ENCODE results near the gene MCCC1. TPM values are rescaled to one million over a fixed set of nuclear protein-coding genes. Genes with fewer than 3 reads are reported as not detected.
A peak's percentile ranks its signal among the peaks of the same experiment; 100 is the strongest.

Gene MCCC1
- total RNA-seq = 10 to 100 TPM; 30.7 to 30.9 TPM

- H3K36me3 Mint-ChIP-seq (ENCODE audit: low read depth) = peaks cover 13% of the 10 kb centered on the region
- H3K27me3 Mint-ChIP-seq = no peaks in the 10 kb centered on the region
- peaks cover 21% of the 10 kb centered on the region for H3K4me1 Mint-ChIP-seq
- peak; percentile 99 for ATAC-seq (replicated peaks)
- H3K9me3 Mint-ChIP-seq = no peaks in the 10 kb centered on the region
- peak within 1 kb of the TSS; percentile 95 for H3K4me3 Mint-ChIP-seq
- H3K27ac Mint-ChIP-seq = peak within 1 kb of the TSS; percentile 98
These were observed at the start of gene MCCC1 for GRCh38 chr3:183099026-183099837. Gene MCCC1 (minus strand): TSS chr3:183099496. CDS start chr3:183099440, 56 bp downstream.

- ATAC-seq (replicated peaks) = no peak
- Mint-ChIP-seq H3K4me3 (no peak overlapping the region), H3K36me3 (ENCODE audit: low read depth) (no peaks in the 10 kb centered on the region), H3K27ac (no peak overlapping the region), H3K27me3 (no peaks in the 10 kb centered on the region), H3K4me1 (no peaks in the 10 kb centered on the region), H3K9me3 (no peaks in the 10 kb centered on the region)
These were observed 48.8 kb upstream of the MCCC1 start for GRCh38 chr3:183148056-183148455.

- no peak overlapping the region for H3K4me3 Mint-ChIP-seq
- H3K27ac Mint-ChIP-seq = no peak overlapping the region
- no peaks in the 10 kb centered on the region for H3K36me3 Mint-ChIP-seq (ENCODE audit: low read depth)
- H3K9me3 Mint-ChIP-seq = no peaks in the 10 kb centered on the region
- H3K27me3 Mint-ChIP-seq = no peaks in the 10 kb centered on the region
- no peaks in the 10 kb centered on the region for H3K4me1 Mint-ChIP-seq
- no peak for ATAC-seq (replicated peaks)
These were observed 45.1 kb upstream of the MCCC1 start for GRCh38 chr3:183144363-183144762.

GRCh38 chr3:183142199-183142598 lies 42.9 kb upstream of the MCCC1 start:
- Mint-ChIP-seq H3K36me3 (ENCODE audit: low read depth) (no peaks in the 10 kb centered on the region), H3K27ac (no peak overlapping the region), H3K4me3 (no peak overlapping the region), H3K9me3 (no peaks in the 10 kb centered on the region), H3K4me1 (no peaks in the 10 kb centered on the region), H3K27me3 (no peaks in the 10 kb centered on the region)
- no peak for ATAC-seq (replicated peaks)

- no peaks in the 10 kb centered on the region for H3K27me3 Mint-ChIP-seq
- peaks cover 18% of the 10 kb centered on the region for H3K36me3 Mint-ChIP-seq (ENCODE audit: low read depth)
- no peak overlapping the region for H3K27ac Mint-ChIP-seq
- no peak overlapping the region for H3K4me3 Mint-ChIP-seq
- no peaks in the 10 kb centered on the region for H3K4me1 Mint-ChIP-seq
- ATAC-seq (replicated peaks) = no peak
- H3K9me3 Mint-ChIP-seq = no peaks in the 10 kb centered on the region
These were observed 35.5 kb upstream of the MCCC1 start for GRCh38 chr3:183134844-183135243.

- H3K4me3 Mint-ChIP-seq = no peak overlapping the region
- no peaks in the 10 kb centered on the region for H3K27me3 Mint-ChIP-seq
- no peak for ATAC-seq (replicated peaks)
- H3K36me3 Mint-ChIP-seq (ENCODE audit: low read depth) = peaks cover 23% of the 10 kb centered on the region
- H3K27ac Mint-ChIP-seq = no peak overlapping the region
- no peaks in the 10 kb centered on the region for H3K4me1 Mint-ChIP-seq
- H3K9me3 Mint-ChIP-seq = peaks cover 6% of the 10 kb centered on the region
These were observed 33.1 kb upstream of the MCCC1 start for GRCh38 chr3:183132409-183132808.

- Mint-ChIP-seq H3K4me1 (no peaks in the 10 kb centered on the region), H3K27me3 (no peaks in the 10 kb centered on the region)
- ATAC-seq (replicated peaks) = no peak
These were observed 32.4 kb upstream of the MCCC1 start for GRCh38 chr3:183131735-183132134.

GRCh38 chr3:183131186-183131725 lies 32.0 kb upstream of the MCCC1 start:
- ATAC-seq (replicated peaks) = no peak
- no peak overlapping the region for H3K4me3 Mint-ChIP-seq
- no peak overlapping the region for H3K27ac Mint-ChIP-seq
- no peaks in the 10 kb centered on the region for H3K27me3 Mint-ChIP-seq
- H3K9me3 Mint-ChIP-seq = peaks cover 6% of the 10 kb centered on the region
- peaks cover 23% of the 10 kb centered on the region for H3K36me3 Mint-ChIP-seq (ENCODE audit: low read depth)
- H3K4me1 Mint-ChIP-seq = no peaks in the 10 kb centered on the region

More at GRCh38 chr3:183131735-183132134, 32.4 kb upstream of the MCCC1 start:
- Mint-ChIP-seq H3K36me3 (ENCODE audit: low read depth) (peaks cover 23% of the 10 kb centered on the region), H3K27ac (no peak overlapping the region), H3K9me3 (peaks cover 6% of the 10 kb centered on the region), H3K4me3 (no peak overlapping the region)

- peaks cover 11% of the 10 kb centered on the region for H3K36me3 Mint-ChIP-seq (ENCODE audit: low read depth)
- ATAC-seq (replicated peaks) = no peak
- no peak overlapping the region for H3K4me3 Mint-ChIP-seq
- no peaks in the 10 kb centered on the region for H3K4me1 Mint-ChIP-seq
- H3K27ac Mint-ChIP-seq = no peak overlapping the region
- no peaks in the 10 kb centered on the region for H3K27me3 Mint-ChIP-seq
- H3K9me3 Mint-ChIP-seq = peaks cover 6% of the 10 kb centered on the region
These were observed 29.9 kb upstream of the MCCC1 start for GRCh38 chr3:183129243-183129642.

GRCh38 chr3:183128709-183129108 lies 29.4 kb upstream of the MCCC1 start:
- Mint-ChIP-seq H3K36me3 (ENCODE audit: low read depth) (peaks cover 5% of the 10 kb centered on the region), H3K4me1 (no peaks in the 10 kb centered on the region), H3K27ac (no peak overlapping the region), H3K4me3 (no peak overlapping the region), H3K27me3 (no peaks in the 10 kb centered on the region), H3K9me3 (peaks cover 6% of the 10 kb centered on the region)
- ATAC-seq (replicated peaks) = no peak

- no peak overlapping the region for H3K27ac Mint-ChIP-seq
- ATAC-seq (replicated peaks) = peak; percentile 77
- H3K36me3 Mint-ChIP-seq (ENCODE audit: low read depth) = no peaks in the 10 kb centered on the region
- H3K9me3 Mint-ChIP-seq = no peaks in the 10 kb centered on the region
- H3K27me3 Mint-ChIP-seq = no peaks in the 10 kb centered on the region
- H3K4me3 Mint-ChIP-seq = no peak overlapping the region
- no peaks in the 10 kb centered on the region for H3K4me1 Mint-ChIP-seq
These were observed 24.6 kb upstream of the MCCC1 start for GRCh38 chr3:183123891-183124290.

- ATAC-seq (replicated peaks) = no peak
- Mint-ChIP-seq H3K4me3 (no peak overlapping the region), H3K27me3 (peaks cover 3% of the 10 kb centered on the region), H3K9me3 (no peaks in the 10 kb centered on the region), H3K27ac (no peak overlapping the region), H3K36me3 (ENCODE audit: low read depth) (no peaks in the 10 kb centered on the region), H3K4me1 (no peaks in the 10 kb centered on the region)
These were observed 23.1 kb upstream of the MCCC1 start for GRCh38 chr3:183122257-183122932.

- H3K27me3 Mint-ChIP-seq = peaks cover 8% of the 10 kb centered on the region
- ATAC-seq (replicated peaks) = no peak
- H3K36me3 Mint-ChIP-seq (ENCODE audit: low read depth) = no peaks in the 10 kb centered on the region
- no peaks in the 10 kb centered on the region for H3K4me1 Mint-ChIP-seq
- H3K27ac Mint-ChIP-seq = no peak overlapping the region
- H3K9me3 Mint-ChIP-seq = no peaks in the 10 kb centered on the region
- no peak overlapping the region for H3K4me3 Mint-ChIP-seq
These were observed 21.4 kb upstream of the MCCC1 start for GRCh38 chr3:183120538-183121215.

- H3K27me3 Mint-ChIP-seq = peaks cover 15% of the 10 kb centered on the region
- H3K36me3 Mint-ChIP-seq (ENCODE audit: low read depth) = no peaks in the 10 kb centered on the region
- ATAC-seq (replicated peaks) = no peak
- H3K4me1 Mint-ChIP-seq = no peaks in the 10 kb centered on the region
- H3K9me3 Mint-ChIP-seq = no peaks in the 10 kb centered on the region
- no peak overlapping the region for H3K27ac Mint-ChIP-seq
- H3K4me3 Mint-ChIP-seq = peak overlapping the region; percentile 75
These were observed 17.8 kb upstream of the MCCC1 start for GRCh38 chr3:183117056-183117455.

All from activated T-helper 17 cell treated with anti-CD3 and anti-CD28 coated beads, Interleukin-2, amount 50 U/mL, for 72 hours (primary cell).